ENCODE results near the gene SPIRE2.
"Not testable (repeated sequence)": the region's sequence is repeated elsewhere in the genome, so short reads cannot be mapped to it uniquely, and the experiment has no call there.

SPIRE2 gene

DNA sequence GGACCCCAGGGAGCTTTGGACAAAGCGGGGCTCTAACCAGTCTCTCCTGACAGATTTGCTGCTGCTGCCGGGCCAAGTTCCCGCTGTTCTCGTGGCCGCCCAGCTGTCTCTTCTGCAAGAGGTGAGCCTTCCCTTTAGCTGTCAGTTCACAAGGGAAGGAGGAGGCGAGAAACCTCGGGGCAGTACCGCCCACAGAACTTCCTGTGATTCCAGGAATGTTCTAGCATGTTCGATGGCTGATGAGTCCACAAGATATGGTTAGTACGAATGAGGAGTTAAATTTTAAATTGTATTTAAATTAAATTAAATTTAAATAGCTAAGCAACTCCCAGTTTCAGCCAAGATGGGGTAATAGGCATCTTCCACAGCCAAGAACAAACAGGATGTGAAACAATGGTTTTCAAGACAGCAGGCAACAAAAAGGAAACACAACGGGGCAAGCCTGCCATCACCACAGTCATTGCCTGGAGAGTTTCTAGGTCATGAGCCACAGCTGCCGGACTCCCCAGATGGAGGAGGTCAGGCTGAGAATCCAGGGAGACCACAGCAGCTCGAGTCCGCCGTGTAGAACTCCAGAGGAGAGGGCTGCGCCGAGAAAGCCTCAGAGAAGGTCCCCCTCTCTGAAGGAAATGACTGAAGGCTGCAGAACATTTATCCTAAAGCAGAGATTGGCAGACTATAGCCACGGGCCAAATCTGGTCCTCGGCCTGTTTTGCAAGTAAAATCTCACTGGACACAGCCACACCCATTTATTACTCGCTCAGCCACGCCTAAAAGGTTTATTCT lies 35.7 kb downstream of the SPIRE2 start:
- DNase-seq = peak in 8 of 58 donors; percentile 1 to 24 (median 8)

GRCh38 chr16:89864527-89864820 lies 36.2 kb downstream of the SPIRE2 start:
- DNase-seq = no peak

GRCh38 chr16:89867918-89868317 lies 39.6 kb downstream of the SPIRE2 start:
- DNase-seq = no peak

GRCh38 chr16:89869911-89870310 lies 41.6 kb downstream of the SPIRE2 start:
- DNase-seq = no peak

DNA sequence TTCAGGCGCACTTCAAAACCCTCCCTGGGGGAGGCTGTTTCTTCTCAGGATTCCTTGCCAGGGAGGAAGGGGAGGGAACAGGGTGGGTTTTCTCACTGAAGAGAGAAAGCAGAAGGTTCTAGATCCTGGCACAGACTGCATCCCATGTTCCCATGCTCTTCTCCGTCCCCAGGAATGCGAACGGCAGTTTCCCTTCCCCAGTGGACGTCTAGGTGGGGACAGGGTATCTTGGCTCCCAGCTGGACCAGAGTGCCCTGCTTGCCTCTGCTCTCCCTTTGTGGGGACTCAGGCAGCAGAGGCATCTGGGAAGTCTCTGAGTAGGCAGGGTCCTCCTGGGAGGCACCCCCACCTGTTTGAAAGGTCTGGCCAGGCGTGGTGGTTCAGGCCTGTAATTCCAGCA lies 42.2 kb downstream of the SPIRE2 start:
- DNase-seq = no peak

GRCh38 chr16:89871895-89872294 lies 43.6 kb downstream of the SPIRE2 start:
- DNase-seq = no peak

- DNase-seq = peak in 57 of 58 donors; percentile 44 to 88 (median 79)
These were observed 45.1 kb downstream of the SPIRE2 start, which contains the start of gene TCF25 for GRCh38 chr16:89873109-89873971. TCF25 (plus strand) TSS chr16:89873592; CDS start chr16:89873668, 76 bp downstream.

DNA sequence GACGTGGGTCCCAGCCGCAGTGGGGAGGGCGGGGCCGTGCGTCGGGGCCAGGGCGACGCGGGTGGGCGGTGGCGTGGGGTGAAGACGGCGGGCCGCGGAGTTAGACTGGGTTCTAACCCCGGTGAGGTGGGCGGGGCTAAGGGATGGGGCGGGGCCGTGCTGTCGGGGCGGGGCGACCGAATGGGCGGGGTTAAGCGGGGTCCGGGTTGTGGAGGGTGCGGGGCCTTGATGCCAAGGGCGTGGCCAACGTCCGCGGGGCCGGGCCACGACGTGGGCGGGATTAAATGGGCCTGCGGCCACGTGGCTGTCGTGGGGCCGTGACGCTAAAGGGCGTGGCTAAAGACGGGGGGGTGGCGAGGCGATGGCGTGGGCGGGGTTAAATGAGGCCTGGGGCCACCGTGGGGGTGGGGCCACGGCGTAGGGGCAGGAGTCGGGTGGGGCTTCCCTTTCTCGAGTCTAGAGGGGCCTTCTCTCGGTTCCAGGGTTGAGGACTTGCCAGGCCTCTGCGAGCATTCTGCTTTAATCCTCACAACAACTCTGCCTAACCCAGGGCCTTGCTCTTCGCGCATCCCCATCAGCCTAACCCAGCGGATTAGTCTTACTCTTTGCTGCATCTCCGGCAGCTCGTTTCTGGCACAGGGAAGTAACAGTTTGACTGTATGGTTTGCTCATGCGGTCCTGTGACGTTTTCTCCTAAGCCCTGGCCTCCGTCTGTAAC lies 45.9 kb downstream of the SPIRE2 start:
- peak; percentile 63 to 98 (median 95) for DNase-seq

DNA sequence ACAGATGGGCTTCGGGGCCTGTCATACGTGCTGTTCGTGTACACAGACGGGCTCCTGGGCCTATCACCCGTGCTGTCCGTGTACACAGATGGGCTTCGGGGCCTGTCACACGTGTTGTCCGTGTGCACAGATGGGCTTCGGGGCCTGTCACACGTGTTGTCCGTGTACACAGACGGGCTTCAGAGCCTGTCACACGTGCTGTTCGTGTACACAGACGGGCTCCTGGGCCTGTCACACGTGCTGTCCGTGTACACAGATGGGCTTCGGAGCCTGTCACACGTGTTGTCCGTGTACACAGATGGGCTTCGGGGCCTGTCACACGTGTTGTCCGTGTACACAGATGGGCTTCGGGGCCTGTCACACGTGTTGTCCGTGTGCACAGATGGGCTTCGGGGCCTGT lies 50.8 kb downstream of the SPIRE2 start:
- not testable (repeated sequence) for DNase-seq

- no peak for DNase-seq
These were observed 52.4 kb downstream of the SPIRE2 start for GRCh38 chr16:89880477-89881367.

DNA sequence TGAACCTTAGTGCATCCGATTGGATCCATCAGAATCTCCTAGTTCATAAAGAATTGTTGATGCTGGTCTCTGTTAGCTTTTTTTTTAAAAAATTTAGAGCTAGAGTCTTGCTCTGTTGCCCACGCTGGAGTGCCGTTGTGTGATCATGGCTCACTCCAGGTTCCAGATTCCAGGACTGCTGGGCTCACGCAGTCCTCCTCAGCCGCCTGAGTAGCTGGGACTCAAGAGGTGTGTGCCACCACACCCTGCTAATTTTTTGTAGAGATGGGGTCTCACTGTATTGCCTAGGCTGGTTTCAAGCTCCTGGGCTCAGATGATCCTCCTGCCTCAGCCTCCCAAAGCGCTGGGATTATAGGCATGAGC lies 53.1 kb downstream of the SPIRE2 start:
- no peak for DNase-seq

DNA sequence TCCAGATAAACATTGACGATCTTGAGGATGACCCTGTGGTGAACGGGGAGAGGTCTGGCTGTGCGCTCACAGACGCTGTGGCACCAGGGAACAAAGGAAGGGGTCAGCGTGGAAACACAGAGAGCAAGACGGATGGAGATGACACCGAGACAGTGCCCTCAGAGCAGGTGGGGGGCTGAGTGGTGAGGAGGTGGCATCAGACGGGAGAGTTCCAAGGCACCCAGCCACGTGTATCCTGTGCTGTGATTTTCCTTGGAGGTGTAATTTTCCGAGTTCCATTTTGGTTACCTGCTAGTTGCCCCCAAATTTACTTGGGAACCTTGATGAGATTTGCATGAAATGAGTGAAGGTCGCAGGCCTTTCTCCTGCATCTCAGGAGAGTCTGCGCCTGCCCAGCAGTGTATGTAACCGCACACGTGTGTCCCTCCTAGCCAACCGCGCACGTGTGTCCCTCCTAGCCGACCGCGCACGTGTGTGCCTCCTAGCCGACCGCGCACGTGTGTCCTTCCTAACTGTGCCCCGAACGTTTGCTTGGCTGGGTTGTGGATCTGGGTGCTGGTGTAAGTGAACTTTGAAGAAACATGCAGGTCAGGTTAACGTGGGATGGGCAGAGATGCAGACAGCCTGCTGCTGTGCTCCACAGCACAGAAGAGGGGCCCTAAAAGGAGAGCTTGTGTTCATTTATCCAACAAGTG lies 55.2 kb downstream of the SPIRE2 start:
- DNase-seq = no peak

GRCh38 chr16:89884041-89884421 lies 55.8 kb downstream of the SPIRE2 start:
- DNase-seq = no peak

GRCh38 chr16:89887243-89887642 lies 59.0 kb downstream of the SPIRE2 start:
- no peak for DNase-seq

GRCh38 chr16:89890200-89890599 lies 61.9 kb downstream of the SPIRE2 start:
- no peak for DNase-seq

GRCh38 chr16:89890886-89891657 lies 62.8 kb downstream of the SPIRE2 start:
- DNase-seq = no peak

- DNase-seq = no peak
These were observed 63.9 kb downstream of the SPIRE2 start for GRCh38 chr16:89892055-89892630.

DNA sequence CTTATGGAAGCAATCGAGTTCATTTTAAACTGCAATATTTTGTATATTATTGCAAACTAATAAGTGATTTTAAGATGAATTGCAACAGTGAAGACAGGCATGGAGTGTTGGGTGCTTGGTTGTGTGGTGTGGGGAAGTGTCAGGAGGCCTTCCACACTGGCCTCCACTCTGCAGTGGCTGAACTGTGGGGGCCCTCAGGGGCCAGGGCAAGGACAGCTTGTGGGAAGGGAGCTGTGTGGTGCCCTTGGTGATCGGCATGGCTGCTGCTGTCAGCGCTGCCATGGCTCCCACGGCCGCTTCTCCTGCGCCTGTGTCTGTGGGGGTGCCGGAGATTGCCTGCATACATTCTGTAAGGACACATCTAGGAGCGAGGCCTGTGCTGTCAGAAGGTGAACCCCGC lies 64.4 kb downstream of the SPIRE2 start:
- no peak for DNase-seq
